GM21515 (cell line): ENCODE measurements around the gene STAG3.

Experiments
- ATAC-seq: cut with Tn5 transposase; IDR thresholded peaks from one replicate; pipeline ENCODE4 v1.9.1; 2021; ENCODE audit not compliant: unreplicated experiment

The STAG3 gene

GRCh38 chr7:100154651-100155491 is 22.8 kb upstream of the STAG3 start:
- ATAC-seq: no peak

GRCh38 chr7:100155553-100156317 is 22.0 kb upstream of the STAG3 start:
- ATAC-seq: no peak

GRCh38 chr7:100156331-100157068 is 21.2 kb upstream of the STAG3 start:
- ATAC-seq: no peak

GRCh38 chr7:100157069-100157333 is 20.7 kb upstream of the STAG3 start:
- ATAC-seq: no peak

- ATAC-seq: no peak
These were observed 20.1 kb upstream of the STAG3 start for GRCh38 chr7:100157334-100158228.

GRCh38 chr7:100158229-100159098 is 19.3 kb upstream of the STAG3 start, which contains the start of gene TRAPPC14:
TSS of gene TRAPPC14 (minus strand) at chr7:100158723. CDS start at chr7:100158499, 224 bp downstream.
- ATAC-seq: peak; percentile 64

- ATAC-seq: no peak
These were observed 18.6 kb upstream of the STAG3 start for GRCh38 chr7:100159099-100159623.

- ATAC-seq: no peak
These were observed 17.7 kb upstream of the STAG3 start for GRCh38 chr7:100160067-100160466.

- ATAC-seq: no peak
These were observed 14.6 kb upstream of the STAG3 start for GRCh38 chr7:100163006-100163531.

- no peak for ATAC-seq
These were observed 13.8 kb upstream of the STAG3 start for GRCh38 chr7:100163871-100164270.

- no peak for ATAC-seq
These were observed 11.3 kb upstream of the STAG3 start for GRCh38 chr7:100166317-100166940.

GRCh38 chr7:100166970-100167911 is 10.5 kb upstream of the STAG3 start:
- no peak for ATAC-seq

GRCh38 chr7:100167912-100168323 is 9.8 kb upstream of the STAG3 start:
- no peak for ATAC-seq

- no peak for ATAC-seq
These were observed 8.4 kb upstream of the STAG3 start for GRCh38 chr7:100169147-100169850.

GRCh38 chr7:100170101-100170897 is 7.4 kb upstream of the STAG3 start:
- ATAC-seq: no peak

- no peak for ATAC-seq
These were observed 6.5 kb upstream of the STAG3 start for GRCh38 chr7:100171087-100171681.
